Hematopoietic multipotent progenitor cell treated with erythropoietin and hydrocortisone succinate and interleukin-3 and kit ligand, for 17 days (in vitro differentiated cells): ENCODE data around the gene ATXN1.

Source experiments
- DNase-seq: peaks from one replicate; pipeline ENCODE4 v3.0.0-alpha.2; 2015; ENCODE audit warnings: low spot score

ATXN1 gene

DNA sequence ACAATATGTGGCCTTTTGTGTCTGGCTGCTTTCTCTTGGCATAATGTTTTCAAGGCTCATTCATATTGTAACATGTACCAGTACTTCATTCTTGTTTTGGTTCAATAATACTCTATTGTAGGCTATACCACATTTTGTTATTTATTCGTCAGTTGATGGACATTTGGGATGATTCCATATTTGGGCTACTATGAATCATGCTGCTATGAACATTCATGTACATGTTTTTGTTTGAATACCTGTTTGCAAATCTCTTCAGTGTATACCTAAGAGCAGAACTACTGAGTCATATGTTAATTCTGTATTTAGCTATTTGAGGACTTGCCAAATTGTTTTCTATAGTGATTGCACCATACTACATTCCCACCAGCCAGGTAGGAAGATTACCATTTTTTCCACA lies 263.0 kb downstream of the ATXN1 start:
- DNase-seq: no peak

DNA sequence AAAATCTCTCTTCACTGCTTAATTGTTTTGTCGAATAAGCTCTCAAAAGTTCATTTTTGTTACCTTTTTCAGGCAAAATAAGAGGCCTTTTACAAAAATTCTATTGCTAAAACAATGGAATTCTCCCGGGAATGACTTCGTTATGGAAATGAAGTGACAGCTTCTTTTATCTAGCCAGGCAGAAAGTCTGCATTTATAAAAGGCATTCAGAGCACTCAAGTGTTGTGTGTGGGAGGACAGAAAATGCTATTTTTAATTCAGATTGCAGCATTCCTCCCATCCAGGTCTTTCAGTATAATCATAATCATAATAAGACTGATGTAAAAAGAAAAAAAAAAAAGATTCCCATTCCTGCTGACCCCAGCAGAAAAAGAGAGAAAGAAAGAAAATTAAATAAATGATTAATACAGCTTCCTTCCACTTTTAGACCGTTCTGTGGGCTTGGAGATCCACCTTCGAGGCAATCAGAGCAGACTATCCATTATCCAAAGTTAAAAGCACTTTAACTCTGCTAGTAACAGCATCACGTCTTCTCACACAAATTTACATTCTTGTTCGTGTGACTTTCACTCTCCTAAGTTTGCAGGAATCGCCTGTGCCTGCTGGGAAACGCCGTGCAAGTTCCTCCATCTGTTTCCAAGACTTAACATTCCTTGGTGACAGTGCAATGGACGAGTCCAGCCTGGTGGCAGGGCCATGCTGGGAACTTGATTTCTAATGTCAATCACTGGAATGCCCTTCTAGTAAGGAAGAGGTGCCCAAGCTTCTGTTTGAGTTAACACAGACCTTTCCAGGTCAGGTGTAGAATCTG lies 264.1 kb downstream of the ATXN1 start:
- no peak for DNase-seq

DNA sequence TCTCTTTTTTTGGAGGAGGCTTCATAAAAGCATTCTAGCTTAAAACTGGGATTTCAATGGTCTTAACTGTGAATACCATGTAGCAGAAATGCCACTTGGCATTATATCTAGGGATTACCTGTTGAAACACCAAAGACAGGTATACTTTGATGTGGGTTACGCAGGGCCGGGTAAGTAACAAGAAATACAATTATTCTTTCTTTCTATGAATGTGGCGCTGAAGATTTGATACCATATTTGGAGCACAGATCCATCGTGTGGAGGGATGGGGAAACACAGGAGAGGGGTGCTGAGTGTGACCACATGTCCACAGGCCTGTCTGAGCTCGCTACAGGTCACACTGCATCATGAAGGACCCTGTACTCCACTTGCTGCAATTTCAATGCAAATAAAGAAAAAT lies 265.1 kb downstream of the ATXN1 start:
- no peak for DNase-seq

DNA sequence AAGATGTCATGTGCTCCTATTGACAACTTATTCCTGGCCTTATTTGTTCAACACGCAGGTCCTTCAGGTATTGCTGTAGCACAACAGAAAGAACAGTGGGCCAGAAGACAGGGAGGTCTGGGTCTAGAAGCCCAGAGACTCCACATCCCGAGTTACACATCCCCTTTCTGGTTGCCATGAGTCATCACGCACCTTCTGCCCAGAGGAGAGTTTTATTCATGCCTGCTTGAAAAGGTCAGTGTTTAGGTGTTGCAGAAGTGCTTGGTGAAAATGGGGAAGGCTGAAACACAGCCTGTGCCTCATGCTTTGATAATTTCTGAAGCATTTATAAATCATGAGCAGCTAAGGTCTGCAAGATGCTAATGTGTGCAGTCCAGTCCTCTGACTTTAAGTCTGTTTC lies 266.5 kb downstream of the ATXN1 start:
- no peak for DNase-seq

DNA sequence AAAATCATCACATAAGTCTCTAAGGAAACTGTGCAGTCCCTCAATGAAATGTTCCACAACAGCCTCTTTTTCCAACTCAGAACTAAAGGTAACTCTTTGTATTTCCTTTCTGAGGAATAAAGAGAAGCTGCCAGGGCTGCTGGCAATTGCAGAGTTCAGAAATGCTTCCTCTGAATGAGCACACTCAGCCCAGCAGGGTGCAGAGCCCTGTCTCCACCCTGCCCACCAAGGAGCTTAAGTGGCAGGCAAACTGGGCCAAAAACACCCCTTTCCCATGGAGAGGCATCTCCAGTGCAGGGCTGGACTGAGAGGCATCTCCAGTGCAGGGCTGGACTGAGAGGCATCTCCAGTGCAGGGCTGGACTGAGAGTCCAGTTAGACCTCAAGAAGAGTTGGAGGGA lies 267.5 kb downstream of the ATXN1 start:
- no peak for DNase-seq

DNA sequence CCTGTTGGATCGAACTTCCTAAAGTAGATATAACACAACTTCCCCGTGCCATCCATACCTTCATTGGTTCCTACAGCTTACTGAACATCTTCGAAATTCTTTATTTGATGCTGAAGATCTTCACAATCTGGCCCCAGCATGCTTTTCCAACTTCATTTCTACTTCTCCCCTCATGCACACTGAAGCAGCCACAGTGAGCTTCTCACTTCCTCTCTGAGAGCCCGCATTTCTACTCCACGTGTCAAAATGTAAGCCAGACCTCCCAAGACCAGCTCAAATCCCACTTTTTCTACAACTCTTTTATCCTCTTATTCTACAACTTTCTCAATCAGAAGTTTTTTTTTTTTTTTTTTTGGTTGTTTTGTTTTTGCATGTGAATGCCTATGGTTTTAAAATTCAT lies 268.1 kb downstream of the ATXN1 start:
- no peak for DNase-seq

DNA sequence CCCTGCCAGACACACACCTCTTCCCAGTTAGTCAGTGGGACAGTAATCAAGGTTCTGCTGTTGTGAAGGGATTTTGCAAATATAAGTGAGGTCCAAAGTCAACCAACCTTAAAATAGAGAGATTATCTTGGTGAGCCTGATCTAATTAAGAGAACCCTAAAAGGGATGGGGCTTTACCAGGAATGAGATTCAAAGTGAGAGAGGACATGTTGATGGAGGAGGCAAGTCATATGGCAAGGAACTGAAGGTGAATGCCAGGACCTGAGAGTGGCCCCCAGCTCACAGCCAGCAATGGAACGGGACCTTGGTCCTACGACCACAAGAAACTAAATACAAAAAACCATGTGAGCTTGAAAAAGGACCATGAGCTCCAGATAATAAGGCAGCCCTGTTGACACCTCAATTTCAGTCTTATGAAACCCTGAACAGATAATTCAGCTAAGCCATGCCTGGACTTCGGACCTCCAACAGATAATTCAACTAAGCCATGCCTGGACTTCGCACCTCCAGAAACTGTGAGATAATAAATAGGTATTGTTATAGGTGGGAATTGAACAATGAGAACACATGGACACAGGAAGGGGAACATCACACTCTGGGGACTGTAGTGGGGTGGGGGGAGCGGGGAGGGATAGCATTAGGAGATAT lies 269.5 kb downstream of the ATXN1 start:
- no peak for DNase-seq

DNA sequence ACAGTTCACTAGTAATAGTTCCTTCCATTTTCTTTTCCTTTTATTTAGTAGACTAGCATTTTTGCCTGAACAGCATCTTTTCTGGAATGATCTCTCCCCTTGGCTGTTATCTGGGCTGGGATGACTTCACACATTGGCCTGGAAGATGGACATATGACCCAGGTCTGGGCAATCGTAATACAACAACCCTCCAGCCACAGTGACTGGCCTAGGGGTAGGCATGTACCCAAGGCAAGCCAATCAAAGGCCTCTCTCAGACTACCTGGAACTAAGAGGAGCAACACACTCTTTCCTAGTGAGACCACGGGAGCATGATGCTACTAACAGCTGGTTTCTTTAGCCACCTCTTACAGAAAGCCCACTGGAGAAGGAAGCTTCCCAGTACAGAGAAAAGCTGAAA lies 270.6 kb downstream of the ATXN1 start:
- DNase-seq: no peak

DNA sequence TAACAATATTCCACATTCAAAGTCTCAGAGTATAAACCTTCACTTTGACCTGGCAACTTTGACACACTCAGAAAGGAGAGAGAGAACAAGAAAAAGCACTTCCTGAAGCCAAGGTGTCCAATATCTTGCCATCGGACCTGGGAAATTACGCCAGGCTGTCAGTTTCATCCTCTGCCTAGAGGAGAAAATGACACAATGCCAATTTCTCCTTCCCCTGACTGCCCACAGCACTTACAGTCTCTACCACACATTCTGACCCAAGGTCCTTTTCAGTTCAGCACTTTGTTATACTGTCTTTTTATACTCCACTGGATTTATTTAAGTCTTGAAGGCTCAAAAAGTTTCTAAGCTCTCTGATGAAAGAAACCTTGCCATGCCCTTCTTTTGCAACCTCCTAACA lies 272.4 kb downstream of the ATXN1 start:
- DNase-seq: no peak

DNA sequence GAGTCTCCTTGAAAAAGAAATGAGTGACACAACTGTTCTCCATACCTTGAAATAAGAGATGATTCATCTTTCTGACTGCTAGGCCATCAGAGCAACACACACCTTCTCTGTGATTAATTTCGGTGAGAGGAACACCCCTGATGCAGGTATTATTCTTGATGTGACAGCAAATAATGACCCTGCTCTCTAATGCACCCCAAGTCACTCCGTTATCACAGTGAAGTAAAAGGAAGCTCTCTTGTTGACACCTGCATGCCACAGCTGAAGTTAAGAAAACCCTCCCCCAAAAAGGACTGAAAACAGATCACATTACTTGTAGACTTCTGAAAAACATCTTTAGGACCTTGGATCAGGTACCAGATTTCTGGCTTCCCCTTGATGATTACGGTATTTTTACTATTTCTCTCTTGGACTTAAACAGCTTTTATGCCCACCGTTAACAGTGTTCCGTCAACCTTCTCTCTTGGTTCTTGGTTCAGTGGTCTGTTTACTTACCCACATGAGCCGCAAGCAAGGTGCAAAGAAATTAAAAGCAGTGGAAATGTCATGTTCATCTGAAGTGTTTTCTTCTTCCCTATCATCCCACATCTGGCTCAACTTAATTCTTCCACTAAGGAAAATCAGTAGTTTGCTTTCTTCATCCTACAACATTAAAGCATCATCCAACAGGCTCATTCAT lies 273.1 kb downstream of the ATXN1 start:
- DNase-seq: no peak

DNA sequence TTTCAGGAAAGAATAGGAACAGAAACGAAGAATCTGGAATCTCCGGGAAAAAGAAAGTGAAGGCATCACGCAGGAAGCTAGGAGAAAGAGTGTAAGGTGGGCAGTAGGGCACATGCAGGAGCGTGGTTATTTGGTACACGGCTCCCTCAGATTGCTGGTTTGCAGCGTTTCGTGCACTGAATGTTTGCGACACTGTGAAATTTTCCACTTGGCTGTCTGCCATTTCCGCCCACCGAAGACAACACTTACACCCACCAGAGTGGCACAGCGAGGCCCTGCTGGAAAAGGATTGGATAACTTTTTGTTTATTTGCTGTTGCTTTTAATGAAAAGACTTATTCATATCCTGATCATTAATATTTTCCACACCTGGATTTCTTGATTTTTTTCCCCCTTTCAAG lies 274.6 kb downstream of the ATXN1 start:
- no peak for DNase-seq

DNA sequence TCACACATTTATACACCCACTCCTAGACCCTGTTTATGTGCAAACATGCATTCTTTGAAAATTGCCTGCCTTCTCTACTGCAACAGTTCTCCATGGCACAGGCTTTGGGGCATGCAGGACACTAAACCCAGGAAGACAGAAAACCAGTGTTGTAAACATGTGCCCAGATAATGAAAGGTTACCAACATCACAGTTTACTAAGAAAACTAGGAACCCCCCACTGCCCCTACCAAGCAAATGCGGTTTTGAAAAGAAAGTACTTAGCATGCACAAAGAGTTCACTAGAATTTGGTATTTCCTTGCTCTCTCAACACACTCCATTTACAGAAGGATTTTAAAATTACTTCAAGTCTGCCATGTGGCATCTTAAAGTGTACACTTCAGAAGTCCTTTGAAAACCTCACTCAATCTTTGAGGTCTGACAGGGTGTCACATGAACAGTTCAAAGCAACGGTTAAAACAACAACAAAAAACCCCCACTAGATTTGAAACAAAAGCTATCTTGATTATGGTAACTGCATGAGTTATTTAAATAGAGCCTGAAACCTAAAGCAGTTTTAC lies 277.9 kb downstream of the ATXN1 start:
- DNase-seq: no peak

DNA sequence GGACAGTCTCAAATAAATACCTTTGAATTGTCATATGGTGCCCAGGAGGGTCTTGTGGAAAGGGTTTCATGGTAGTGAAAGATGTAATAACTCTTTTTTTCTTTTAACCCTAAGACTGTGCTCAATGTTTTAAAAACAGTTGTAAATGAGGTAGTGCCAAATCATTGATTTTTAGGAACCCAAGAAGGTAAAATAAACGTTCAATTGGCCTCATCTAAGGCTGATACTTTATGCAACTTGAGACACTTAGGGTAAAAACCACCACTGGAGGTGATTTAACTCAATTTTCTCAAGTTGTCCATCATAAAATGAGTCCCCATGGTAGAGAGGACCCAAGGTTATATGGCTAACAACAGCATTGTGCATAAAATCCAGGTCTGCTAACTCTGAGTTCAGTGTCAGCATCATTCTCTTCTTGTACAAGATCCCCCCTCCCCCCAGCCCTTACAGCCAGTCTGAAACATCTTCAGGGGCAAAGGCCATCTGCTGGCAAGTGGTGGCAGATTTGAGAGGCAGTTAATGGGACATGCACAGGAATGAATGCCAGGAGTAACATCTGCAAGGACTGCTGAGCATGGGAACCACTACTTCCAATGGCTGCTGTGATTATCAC lies 278.5 kb downstream of the ATXN1 start:
- no peak for DNase-seq

DNA sequence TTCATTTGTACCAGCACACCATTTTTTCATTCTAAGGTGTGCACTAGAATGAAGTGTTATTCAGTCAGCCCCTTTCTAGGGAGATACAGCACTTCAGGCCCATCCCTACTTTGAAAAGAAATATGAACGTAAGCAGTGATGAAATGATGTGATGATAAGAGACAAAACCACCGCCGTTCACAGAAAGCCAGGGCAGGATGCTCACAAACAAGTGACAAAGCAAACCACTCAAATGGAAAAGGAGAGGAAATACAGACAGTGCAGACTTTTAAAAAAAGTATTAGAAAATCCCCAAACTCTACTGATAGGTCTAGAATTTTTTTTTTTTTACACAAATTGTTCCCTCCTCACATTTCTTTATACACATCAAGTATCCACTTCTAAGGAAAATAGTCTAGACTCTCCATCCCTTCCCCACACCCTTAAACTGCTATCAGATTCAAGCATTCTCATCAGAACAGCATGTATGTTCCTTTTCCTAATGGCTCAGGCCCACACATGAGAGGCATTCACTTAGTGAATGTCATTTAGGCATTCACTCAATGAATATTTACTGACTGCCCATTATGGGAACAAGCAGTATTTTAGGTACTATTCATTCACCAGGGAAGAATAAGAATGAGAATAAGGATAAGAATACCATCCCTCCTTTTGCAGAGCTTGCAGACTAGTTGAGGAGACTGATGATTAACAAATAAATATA lies 279.4 kb downstream of the ATXN1 start:
- DNase-seq: no peak

DNA sequence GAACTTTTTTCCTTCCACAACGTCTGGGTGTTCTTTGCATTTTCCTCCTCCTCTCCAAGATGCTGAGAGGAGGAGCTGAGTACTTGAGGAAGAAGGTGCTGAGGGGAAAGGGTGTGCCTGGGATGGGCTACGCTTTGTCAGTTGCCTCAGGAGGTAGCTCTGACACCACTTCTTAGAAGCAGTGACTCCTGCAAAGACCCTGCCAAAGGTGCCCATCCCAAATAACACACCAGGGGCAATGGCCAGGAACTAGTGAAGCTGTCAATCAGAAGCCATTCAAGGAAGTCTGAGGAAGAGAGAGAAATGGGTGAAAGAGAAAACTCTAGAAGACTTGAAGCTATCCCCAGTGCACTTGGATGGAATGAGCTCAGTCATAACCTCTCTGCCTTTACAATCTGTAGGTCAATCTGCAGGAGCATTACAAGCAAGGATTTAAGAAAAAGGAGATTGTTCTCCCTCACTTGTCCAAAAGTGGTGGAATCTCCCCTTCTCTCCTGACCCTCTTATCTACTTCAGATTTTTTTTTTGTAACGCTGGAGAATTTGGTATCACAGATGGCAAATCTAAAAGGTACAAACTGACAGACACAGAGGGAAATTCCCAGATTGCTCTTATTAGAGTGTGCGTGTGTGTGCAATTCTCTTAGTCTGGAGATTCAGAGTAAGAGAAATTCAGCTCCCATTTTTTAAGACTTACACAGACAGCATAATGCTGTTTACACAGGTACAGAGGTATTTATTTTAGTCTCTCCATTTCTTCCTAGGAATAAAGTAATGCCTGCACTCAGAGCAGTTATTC lies 280.3 kb downstream of the ATXN1 start:
- DNase-seq: no peak

DNA sequence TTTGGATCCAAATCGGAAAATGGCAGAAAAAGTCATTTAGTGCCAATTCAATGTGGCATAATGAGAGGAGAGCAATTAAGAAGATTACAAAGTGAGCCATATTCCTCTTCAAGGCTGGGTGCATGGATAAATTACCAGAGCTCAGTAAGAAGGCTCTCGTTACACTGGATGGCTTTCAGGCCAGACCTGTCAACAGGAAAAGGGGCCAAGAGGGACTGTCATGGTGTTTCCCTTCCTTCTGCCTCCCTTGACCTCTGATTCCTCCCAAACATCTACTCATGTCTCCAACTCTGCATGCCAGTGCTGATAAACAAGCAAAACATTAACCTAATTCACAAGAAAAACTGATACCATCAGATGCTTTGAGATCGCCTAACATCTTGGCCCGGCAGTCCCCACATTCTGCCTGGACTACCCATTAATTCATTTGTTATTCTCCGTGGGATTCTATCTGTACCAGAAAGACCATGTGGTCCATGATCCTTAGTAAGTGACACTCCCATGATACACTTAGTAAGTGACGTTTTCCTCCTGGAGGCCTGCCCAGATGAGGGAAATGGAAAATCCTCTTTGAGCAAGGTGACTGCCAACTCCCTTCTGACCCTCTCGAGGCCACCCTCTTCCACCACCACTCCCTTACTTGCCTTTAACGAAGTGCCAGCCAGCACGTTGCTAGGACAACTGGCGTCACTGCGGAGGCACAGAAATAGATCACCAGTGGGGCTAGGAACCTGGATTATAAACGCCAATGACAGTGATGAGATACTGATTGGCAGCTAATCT lies 283.7 kb downstream of the ATXN1 start:
- no peak for DNase-seq

DNA sequence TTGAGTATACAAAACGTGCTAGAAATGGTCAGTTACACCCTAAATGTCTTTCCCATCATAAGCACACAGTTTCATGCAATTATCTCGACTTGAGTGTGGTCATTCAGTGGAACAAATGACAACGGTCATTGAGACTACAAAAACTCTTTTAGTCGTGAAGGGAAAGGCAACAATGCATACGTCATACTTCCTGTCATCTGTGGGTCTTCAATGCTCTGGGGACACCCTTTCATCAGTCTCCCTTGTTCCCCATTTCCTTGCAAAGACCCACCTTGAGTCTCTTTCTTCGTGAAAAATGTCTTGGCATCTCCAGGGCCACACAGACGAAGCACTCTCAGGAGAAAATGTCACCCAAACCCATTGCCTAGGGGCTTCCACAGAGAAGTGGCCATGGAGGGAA lies 284.4 kb downstream of the ATXN1 start:
- DNase-seq: no peak

DNA sequence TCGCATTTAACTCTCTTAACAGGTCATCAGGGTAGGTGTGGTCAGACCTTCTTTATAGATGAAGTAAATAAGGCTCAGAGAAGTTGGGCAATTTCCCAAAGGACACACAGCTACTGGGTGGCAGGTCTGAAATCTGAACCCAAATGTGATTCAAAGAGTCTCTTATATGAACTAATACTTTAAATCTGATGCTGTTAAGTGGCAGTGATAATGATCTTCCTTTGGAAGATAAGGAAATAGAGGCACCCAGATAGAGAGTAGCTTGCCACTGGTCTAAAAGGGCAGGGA lies 285.8 kb downstream of the ATXN1 start:
- no peak for DNase-seq

DNA sequence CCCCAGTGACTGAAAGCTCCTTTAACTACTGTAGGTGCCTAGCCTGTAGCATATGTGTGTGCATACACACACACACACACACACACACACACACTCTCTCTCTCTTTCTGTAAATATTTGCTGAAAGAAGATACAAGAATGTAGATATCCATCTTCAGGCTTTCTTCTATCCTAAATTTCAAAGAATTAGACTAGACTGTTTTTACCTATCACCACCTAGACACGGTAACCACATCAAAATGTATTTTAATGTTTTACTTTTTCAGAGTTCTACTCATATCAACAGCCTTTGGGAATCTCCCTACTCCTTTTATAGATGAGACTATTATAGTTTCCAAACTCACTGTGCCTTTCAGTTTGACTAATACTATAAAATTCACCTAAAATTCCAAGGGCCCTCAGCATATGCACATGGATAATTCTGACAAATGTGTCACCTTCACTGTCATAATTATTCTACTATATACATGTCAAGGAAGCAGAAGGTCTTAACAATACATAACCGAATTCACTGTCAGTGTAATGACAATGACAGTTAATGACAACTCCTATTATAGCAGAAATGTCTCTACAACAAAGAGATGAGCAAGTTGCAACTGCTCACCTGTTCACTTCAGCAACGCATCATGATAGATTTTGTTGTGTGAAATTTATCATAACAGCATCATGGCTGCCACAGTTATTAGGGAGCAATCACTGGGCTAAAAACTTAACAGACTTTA lies 286.3 kb downstream of the ATXN1 start:
- DNase-seq: no peak
